NCI-H2227 (cell line): Measurements from ENCODE around the gene SMPD3.
A peak's percentile ranks its signal among the peaks of the same experiment; 100 is the strongest.

Source experiments
- DNase-seq: peaks from one replicate; lab custom pipeline; 2025; ENCODE audit not compliant: unreplicated experiment; lab: John Stamatoyannopoulos, UW

The SMPD3 gene

DNA sequence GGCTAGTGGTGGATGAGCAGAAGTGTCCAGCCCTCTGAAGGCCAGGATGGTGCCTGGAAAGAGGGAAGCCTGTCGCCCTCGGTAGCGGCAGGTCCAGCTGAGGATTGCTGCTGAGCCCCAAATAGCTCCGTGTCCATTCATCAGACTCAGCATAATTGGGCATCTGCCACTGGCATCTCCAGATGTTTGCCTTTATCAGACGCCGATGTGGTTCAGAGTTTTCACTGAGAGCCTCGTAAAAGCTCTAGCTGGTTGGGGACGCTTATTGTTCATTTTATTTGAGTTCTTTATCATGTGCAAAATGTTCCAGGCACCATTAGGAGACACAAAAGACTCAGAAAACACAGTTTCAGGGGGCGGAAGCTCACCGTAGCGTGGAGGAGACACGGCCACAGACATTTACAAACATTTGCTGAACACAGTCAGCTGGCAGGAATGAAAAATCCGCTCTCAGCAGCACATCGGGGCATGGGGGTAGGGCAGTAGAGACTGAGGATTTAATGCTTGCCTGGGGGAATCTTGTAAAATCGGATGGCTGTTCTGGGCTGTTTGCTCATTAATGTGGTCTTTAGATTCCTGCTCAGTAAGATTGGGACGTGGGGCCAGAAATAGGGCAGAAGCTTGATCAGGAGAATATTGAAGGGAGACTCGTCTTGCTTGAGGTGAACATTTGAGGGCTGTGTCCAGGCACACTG is 41.7 kb downstream of the SMPD3 start:
- peak; percentile 36 for DNase-seq

DNA sequence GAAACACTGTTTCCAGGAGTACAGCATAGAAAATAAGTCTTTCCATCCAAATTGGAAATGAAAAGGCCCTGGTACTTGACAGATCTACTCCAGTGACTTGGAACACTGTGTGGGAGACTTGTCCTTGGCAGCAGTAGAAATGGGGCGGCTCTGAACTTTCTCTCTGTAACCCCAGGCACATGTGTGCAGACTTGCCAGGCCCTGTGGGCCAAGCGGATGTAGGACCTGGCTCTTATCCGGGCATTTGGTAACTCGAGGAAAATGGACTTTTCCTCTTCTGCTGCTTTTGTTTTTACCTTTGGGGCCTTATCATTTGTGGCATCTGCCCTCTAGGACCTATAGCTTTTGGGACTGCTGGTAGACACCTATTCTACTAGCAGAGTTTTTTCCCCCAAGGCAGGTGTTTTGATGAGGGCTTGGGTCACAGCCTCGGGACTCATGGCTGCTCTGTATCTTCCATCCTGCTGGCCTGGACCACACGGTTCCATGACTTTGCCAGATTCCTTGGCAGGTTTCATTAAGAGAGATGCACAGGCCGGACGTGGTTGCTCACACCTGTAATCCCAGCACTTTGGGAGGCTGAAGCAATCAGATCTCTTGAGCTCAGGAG is 43.5 kb downstream of the SMPD3 start:
- DNase-seq, result no peak

DNA sequence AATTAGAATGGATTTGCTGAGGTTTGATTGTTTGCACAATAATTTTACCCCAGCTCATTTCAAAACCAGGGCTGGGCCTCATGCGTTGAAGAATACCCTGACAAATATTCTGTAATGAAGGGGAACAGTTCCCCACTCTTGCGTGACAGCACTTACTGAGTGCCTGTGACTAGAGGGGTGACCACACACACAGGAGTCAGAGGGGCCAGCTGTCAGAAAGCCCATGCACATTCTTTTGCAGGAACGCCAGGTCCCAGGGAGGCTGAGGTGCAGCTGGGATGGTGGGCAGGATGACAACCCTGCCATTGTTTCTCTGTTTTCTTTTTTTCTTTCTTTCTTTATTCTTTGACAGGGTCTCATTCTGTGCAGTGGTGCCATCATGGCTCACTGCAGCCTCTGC is 44.6 kb downstream of the SMPD3 start:
- no peak for DNase-seq

DNA sequence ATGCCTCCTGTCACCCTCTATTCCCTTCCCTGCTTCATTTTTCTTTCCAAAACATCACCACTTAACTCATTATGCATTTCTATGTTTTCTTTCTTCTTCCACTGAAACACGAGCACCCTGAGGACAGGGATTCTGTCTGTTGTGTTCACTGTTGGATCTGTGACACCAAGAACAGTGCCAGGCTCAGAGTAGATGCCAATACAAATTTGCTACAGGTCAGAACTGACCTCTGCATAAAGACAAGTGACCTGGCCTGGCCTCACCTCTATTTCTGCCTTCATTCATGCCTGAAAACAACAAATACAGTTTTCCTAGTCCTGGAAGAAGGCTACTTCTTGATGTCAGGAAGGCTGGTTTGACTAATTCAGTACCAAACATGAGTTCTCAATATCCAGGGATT is 45.1 kb downstream of the SMPD3 start:
- no peak for DNase-seq

DNA sequence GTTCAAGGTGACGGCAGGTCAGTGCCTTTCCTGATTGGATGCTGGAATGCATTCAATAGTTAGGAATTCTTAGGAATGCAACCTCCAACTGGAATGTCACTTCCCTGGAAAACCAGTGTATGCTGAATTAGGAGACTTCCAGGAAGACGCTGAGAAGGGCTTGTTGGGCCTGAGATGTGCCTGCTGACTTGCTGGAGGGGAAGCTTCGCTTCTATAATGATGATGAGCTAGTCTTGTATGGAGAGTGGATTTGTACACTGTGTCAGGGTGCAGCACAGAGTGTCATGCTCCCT is 45.6 kb downstream of the SMPD3 start:
- no peak for DNase-seq

DNA sequence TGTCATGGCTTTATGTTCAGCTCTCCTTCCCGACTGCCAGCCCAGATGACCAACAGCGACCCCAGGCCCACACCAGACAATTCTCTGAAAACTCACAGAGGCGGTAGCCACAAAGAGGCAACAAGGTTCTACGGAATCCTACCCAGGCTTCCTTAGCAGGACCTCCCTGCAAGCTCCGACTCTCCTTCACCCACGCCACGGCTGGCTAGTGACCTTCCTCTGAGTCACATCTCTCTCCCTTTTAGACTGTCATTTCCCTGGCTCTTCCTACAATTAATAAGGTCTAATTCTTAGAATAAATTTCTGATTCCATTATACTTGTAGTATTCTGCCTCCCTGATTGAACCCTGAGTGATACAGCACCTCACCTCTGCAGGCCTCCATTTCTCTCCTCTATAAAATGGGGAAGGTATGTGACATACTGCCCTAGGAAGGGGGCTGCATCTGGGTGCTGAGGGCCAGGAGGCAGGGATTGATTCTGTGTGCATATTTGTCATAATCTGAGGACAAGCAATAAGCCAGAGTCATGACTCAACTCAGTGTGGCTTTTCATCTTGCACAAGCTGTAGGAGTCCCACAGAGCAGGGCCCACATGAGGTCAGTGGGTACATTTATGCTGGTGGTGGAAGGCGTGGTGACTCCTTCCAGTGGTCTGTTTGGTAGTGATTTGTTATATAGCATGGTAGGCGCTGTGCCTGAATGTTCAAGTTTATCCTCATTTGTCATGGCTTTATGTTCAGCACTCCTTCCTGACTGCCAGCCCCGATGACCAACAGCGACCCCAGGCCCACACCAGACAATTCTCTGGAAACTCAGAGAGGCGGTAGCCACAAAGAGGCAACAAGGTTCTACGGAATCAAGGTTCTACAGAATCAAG is 46.2 kb downstream of the SMPD3 start:
- no peak for DNase-seq

DNA sequence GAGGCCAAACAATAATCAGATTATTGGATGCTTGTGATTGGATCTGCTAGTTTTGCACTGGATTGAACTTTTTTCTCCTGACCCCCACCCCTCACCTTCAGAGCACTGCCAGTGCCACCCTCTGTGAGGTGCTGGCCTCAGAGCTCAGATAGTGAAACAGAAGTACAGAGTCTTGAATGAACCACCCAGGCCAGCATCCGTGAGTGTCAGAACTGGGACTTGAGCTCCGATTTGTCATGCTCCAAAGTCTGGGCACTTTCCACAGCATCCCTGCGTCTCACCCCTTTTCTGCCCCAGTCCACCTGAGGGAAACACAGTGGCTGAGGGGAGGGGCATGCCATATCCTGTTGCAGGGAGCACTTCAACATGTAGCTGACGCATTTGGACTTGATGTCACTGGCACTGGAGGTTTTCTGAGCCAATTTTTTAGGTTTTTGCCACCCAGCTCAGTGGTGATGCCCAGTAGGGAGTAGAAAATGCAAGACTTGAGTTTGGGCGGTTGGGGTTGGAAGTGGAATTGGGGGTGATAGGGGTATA is 47.3 kb downstream of the SMPD3 start:
- no peak for DNase-seq

DNA sequence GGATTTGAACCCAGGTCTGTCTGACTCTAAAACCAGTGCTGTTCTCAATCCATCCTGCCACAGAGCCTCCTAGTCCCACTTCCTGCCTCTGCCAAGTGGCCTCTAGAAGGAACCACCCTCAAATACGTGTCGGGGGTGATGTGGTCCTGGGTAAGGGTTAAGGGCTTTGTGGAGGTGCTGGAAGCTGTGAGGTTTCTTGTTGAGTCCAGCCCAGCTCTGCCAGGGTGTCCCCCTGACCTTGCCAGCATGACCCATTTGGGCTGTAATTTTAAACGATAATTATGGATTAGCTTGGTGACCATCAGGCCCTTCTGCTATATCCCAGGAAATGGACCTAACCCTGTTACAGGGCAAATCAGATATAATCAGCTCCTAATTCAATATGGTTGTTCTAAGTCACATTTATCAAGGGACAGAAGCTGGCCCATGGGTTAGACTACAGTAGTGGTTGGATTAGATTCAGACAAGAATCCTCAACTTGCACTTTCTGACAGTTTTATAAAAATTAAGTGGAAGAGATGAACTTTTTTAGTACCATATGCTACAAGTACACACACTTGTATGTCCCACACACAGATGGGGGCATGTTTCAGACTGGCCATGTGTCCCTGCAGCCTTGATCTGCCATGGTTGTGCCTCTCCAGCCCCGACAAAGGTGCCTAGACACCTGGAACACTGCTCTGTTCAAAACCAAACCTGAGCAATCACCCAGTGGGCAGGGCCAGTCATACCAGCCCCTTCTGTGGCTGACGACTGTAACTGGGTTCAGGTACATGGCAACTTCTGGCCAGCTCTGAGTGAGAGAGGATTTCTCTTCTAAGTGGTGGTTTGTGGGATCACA is 48.0 kb downstream of the SMPD3 start:
- no peak for DNase-seq

DNA sequence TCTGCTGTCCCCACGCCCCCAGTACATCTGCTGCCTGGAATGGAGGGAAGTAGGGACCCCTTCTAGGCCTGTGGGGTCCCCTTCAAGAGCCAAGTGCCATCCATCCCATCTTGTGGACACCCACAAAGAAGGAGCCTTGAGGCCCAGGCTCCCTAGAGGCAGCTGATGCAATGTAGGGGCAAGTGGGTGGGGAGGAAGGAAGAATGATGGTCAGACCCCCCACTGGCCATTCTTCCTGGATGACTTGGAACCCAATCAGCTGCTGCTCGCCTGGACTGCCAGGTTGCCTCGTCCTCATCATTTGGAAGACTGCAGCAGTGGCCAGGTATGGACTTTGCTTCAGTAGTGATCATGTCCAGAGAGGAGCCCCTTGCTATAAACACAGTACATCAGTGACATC is 48.9 kb downstream of the SMPD3 start:
- DNase-seq, result no peak

DNA sequence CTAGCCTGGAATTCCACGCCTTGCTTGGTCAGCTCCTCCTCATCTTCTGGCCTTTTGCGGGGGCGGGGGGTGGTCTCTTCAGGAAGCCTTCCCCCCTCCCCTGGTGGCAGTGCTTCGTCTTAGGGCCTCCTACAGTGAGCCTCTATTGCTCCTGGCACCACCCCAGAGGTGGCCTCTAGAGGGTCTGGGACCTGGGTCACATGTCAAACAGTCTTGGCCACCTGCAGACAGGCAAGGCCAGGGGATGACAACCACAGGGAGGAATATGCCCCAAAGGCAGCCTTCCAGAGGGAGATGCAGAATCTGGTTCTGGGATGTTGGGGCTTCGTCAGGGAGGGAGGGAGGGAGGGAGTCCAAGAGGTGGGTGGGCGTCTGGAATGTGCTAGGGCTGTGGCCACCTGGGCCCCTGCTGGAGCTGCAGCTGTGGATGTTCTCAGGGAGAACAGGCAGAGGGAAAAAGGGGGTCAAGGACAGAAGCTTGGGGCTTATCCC is 50.6 kb downstream of the SMPD3 start:
- no peak for DNase-seq

DNA sequence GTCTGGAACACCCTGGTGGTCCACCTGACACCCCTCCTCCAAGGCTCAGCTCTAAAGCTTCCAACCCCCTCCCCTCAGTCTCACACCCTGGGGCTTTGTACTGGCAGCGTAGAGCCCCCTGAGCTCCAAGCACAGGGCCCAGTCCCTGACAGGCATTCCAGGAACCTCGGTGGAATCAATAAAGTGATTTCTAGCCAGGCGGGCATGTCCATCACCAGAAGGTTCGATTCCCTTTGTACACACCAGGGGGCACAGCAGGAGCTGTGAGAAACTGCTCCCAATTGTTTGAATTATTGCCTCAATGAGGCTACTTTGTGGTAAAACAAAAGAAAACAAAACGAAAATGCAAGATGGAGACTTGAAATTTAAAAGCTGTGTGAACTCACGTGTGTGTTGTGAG is 51.8 kb downstream of the SMPD3 start:
- DNase-seq, result no peak

DNA sequence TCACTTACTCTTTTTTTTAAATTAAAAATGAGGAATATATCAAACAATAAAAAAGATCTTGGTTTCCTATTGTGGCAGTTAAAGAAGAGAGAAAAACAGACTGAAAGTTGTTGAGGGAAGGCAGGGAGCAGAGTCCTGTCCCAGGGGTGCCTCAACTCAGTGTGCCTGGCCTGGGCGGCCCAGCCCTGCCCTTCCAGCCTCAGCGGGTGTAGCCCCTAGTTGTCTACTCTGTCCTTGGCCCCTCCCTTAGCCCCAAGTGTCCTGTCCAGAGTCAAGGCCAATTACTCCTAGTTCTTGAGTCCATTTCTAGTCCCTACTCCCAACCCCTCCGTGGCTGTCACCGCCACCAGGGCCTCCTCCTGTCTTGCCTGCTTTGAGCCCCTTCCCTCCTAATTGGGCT is 52.5 kb downstream of the SMPD3 start:
- DNase-seq, result no peak

DNA sequence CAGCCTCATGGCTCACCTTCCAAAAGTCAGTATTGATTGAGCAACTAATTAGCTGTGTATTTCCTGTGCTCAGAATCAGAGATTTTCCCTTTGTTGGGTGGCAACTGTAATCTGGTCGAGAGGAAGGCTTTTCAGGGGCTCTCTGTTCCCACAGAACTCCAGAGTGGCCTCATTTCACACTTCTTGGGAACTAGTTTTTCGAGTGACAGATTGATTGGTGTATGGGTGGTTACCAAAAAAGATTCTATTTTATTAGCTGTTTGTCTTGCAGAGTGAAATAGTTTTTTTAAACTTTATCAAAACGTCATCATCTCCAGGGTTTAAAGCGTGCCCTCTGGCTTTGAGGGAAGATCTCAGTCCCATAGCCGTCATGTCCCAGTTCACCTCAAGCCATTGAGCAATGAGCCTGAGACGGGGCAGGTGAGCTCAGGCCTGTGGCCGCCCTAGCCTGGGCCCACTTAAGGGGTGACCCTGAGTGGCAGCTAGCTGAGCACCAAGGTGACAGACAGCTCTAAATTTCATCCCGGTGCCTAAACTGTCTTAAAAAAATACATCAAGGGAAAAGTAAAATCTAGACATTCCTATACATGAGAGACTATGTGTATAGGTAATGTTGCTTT is 53.0 kb downstream of the SMPD3 start:
- no peak for DNase-seq

DNA sequence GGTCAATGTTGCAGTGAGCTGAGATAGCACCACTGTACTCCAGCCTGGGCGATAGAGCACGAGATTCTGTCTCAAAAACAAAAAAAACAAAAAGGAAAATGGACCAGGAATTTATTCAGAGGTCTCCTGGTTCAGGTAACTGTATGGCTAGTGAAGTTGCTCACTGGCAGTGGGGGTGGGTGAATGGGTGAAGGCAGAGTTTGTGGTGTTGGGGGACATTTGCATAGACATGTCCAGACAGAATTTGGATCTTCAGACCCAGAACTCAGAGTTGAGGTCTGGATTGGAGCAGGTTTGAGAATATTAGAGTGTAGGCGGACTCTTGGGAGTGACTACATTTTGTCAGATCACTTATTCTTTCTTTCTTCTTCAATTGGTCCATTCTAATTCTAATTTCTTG is 55.0 kb downstream of the SMPD3 start:
- DNase-seq, result no peak

DNA sequence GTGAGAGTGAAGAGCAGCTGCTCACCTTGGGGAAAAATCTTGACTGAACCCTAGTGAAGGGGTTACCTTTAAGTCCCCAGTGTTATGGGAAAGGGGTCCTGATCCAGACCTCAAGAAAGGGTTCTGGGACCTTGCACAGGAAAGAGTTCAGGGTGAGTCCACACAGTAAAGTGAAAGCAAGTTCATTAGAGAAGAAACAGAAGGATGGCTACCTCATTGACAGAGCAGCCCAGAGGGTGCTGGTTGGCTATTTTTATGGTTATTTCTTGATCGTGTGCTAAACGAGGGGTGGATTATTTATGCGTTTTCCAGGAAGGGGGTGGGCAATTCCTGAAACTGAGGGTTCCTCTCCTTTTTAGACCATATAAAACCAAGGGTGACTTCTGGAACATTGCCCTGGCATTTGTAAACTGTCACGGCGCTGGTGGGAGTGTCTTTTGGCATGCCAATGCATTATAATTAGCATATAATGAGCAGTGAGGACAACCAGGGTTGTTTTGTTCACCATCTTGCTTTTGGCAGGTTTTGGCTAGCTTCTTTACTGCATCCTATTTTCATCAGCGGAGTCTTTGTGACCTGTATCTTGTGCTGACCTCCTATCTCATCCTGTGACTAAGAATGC is 58.4 kb downstream of the SMPD3 start:
- DNase-seq, result no peak

DNA sequence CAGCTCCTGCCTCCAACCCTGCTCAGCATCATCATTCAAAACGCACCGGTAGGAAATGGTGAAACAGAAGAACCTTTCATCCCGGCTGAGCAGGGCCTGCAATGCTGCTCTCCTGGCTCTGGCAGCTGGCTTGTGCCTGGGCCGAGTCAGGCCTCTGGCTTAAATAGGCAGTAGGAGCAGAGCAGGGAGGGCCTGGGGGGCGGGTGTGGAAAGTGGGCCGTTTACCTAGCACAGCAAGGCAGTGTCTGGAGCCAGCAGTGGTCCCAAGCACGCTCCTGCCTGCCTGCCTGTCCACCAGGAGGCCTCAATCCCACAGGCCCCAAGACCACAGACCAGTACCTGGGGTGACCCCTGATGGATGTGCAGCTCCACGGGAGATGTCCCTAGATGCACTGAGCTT is 59.3 kb downstream of the SMPD3 start:
- no peak for DNase-seq

DNA sequence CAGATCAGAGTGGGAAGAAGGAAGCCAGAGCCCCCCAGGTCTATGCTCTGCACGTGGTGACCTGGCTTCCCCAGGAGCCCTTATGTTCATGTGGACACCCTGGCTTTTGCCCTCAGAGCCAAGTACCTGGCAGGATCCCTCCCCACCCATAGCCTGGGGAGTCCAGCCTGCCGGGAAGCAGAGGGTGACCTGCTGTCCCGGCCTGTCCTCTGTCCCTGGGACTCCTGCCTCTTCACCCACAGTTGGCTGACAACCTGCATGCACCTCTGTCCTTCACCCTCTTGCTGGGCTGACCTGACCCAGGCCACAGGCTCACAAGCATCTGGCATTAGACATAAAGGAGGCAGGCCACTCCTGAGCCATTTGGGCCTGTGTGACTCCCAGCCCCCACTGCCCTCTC is 60.2 kb downstream of the SMPD3 start:
- no peak for DNase-seq

DNA sequence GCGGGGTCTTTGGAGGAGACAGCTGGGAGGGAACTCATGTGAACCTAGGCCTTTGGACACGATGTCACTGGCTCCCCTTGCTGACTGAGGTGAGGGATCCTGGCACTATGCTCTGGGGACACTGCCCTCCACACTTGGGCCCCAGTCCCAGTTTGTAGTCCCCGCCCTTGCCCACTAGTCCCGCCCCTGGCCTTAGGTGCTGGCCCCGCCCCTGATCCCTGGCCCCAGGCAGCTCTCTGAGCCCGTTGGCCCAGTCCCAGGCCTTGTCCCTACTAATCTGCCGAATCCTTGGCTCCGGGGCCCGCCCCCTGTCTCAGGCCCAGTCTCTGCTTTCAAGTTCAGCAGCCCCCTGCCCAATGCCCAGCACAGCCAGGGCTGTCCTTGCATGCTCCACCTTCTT is 61.0 kb downstream of the SMPD3 start:
- DNase-seq, result no peak

DNA sequence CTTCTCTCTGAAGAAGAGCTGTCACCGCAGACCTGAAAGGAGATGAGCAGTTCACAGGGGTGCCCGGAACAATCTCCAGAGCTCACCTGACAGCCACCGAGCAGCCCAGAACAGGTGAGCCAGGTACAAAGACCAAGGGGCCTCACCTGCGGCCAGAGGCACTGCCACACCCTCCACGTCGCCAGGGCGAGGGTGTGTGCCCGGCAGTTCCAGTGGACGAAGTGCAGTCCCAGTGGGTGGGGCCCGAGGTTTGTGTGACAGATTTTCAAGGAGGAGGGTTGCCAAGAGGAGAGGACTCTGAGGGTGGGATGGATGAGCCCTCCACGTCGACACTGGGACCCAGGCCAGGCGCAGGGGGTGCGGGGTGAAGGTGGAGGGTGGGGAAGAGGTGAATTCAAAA is 61.7 kb downstream of the SMPD3 start:
- DNase-seq, result no peak

DNA sequence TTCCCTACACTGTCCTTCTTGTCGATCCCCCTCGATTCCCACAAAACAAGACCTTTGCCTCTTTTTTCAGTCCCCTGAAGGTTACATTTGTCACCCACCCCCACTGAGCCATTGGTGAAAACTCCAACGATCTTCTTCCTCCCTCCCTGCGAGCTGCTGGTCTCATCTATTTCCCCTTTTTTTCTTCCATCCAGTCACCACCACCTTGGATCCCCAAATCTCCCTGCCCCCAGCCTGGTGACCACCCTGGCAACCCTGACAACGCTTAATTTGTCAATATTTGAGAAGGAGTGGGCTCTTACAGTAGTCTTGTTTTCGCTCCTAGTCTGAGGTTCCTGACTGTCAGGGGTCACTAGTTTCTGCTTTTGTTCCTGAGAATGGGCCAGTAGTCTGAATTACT is 62.9 kb downstream of the SMPD3 start:
- DNase-seq, result no peak
